Panc1 (cell line): Measurements from ENCODE around the gene ACP7. TPM values are rescaled to one million over a fixed set of nuclear protein-coding genes. Genes with fewer than 3 reads are reported as not detected.

ENCODE experiments used
- ATAC-seq: fragments of 200-7000 bp; cut with Tn5 transposase; 2 replicates; pipeline ENCODE4 v1.9.1; 2020; ENCODE audit warnings: mild to moderate bottlenecking, moderate library complexity
- BruUV-seq: library from RNA; stranded (reverse); fragments of 400-500 nt; replicated peaks from 2 replicates; lab custom pipeline; 2021; lab: Mats Ljungman, UMichigan
- CTCF ChIA-PET: fragments of 300-600 bp; sonication (Branson Sonifier 250); formaldehyde crosslinking; loops from one replicate; lab custom pipeline; 2022; ENCODE audit warnings: antibody characterized with exemption; lab: Charles Lee
- POLR2A ChIA-PET: fragments of 300-600 bp; sonication (Branson Sonifier 250); formaldehyde crosslinking; loops from one replicate; lab custom pipeline; 2022; ENCODE audit warnings: antibody characterized with exemption; lab: Charles Lee
- DNase-seq: peaks from one replicate; pipeline ENCODE4 v3.0.0-alpha.2; 2010; ENCODE audit warnings: low read depth, low spot score
- H3K27ac ChIP-seq: 2 replicates; pipeline ENCODE4 v1.5.1; 2011; ENCODE audit warnings: mild to moderate bottlenecking, low read length, inconsistent platforms
- H3K27me3 ChIP-seq: fragments of 200-500 bp; sonication (Bioruptor generic); 2 replicates; pipeline ENCODE4 v1.6.0; 2014; ENCODE audit warnings: low read length, inconsistent platforms; ENCODE audit not compliant: control insufficient read depth, insufficient read depth
- H3K36me3 ChIP-seq: fragments of 200-500 bp; sonication (Bioruptor generic); 2 replicates; pipeline ENCODE4 v1.5.1; 2014; ENCODE audit warnings: inconsistent platforms, mild to moderate bottlenecking, low read length, moderate library complexity; ENCODE audit not compliant: control insufficient read depth, insufficient read depth
- H3K4me1 ChIP-seq: 2 replicates; pipeline ENCODE4 v1.5.1; 2011; ENCODE audit warnings: inconsistent platforms, mild to moderate bottlenecking, low read length, moderate library complexity; ENCODE audit not compliant: control insufficient read depth, insufficient read depth
- H3K4me3 ChIP-seq, 2 experiments: 2 replicates each; pipeline ENCODE4 v1.5.1; 2011 to 2012; ENCODE audit warnings: low read depth in 2 of 2, low read length in 2 of 2, mild to moderate bottlenecking in 2 of 2, inconsistent platforms in 1 of 2, moderate library complexity in 1 of 2
- H3K9me3 ChIP-seq: fragments of 200-500 bp; sonication (Bioruptor generic); 2 replicates; pipeline ENCODE4 v1.5.1; 2014; ENCODE audit warnings: low read depth, mild to moderate bottlenecking, inconsistent platforms, low read length, moderate library complexity; ENCODE audit not compliant: control insufficient read depth, insufficient read depth
- CTCF ChIP-seq: fragments of 450-650 bp; IDR thresholded peaks from 2 replicates; pipeline ENCODE4 v1.5.1; 2017; ENCODE audit warnings: mild to moderate bottlenecking
- POLR2AphosphoS5 ChIP-seq: IDR thresholded peaks from 2 replicates; pipeline ENCODE4 v1.6.1; 2012; ENCODE audit warnings: mild to moderate bottlenecking, low read depth, low read length, moderate library complexity
- REST ChIP-seq, 2 experiments: IDR thresholded peaks; 2 replicates each; pipeline ENCODE4 v1.6.1; 2011 to 2012; ENCODE audit warnings: low read depth in 2 of 2, control low read depth in 1 of 2, low read length in 1 of 2, mild to moderate bottlenecking in 1 of 2, moderate library complexity in 1 of 2; ENCODE audit not compliant: insufficient read depth in 1 of 2
- SIN3A ChIP-seq: IDR thresholded peaks from 2 replicates; pipeline ENCODE4 v1.6.1; 2012; ENCODE audit warnings: low read depth, mild to moderate bottlenecking, low read length, moderate library complexity, borderline replicate concordance; ENCODE audit not compliant: insufficient read depth
- TCF7L2 ChIP-seq: IDR thresholded peaks from 2 replicates; pipeline ENCODE4 v1.6.1; 2011; ENCODE audit warnings: mild to moderate bottlenecking, low read depth, low read length, inconsistent platforms
- in situ Hi-C: cut with HindIII; loops from 2 replicates; pipeline ENCODE4 v1.10.0; 2016; ENCODE audit warnings: low sequenced_read_pairs, low pct_unique_long_range_greater_than_20kb
- intact Hi-C: fragments of 100-400 bp; cut with micrococcal nuclease; formaldehyde crosslinking; loops from one replicate; pipeline ENCODE4 v1.10.0; 2022; ENCODE audit not compliant: unreplicated experiment
- total RNA-seq: library from RNA; stranded (reverse); gene quantifications from one replicate; pipeline ENCODE4 v1.2.1, GENCODE V29; 2021; ENCODE audit not compliant: unreplicated experiment

ACP7 gene
- total RNA-seq, 1 experiment from 2014 or later, result 10.3 TPM

- intact Hi-C loops (no loop called here), in situ Hi-C loops (no loop called here)
- Histone ChIP-seq H3K4me1 (peaks cover 33% of the 10 kb centered on the region), H3K27me3 (no peaks in the 10 kb centered on the region), H3K9me3 (no peaks in the 10 kb centered on the region), H3K36me3 (no peaks in the 10 kb centered on the region), H3K27ac (peak overlapping the region; percentile 89), H3K4me3 (no peak overlapping the region)
- ATAC-seq (no peak), DNase-seq (no peak)
- BruUV-seq, result no TSS peak
- POLR2A ChIA-PET, result interaction anchor here (0.7 kb wide), 1 partner anchor 312 kb away, joined by 4 read pairs; the partner anchor contains the start of gene RPS16
- CTCF ChIA-PET, result interaction anchor here (0.7 to 1.2 kb wide), 3 partner anchors 25 to 285 kb away, joined by 4 to 10 read pairs (median 4); no protein-coding TSS in a partner anchor
- TF ChIP-seq CTCF (no peak), POLR2AphosphoS5 (no peak), SIN3A (no peak), TCF7L2 (no peak), REST (IDR thresholded peaks at IDR 0.05; ENCODE audit: insufficient read depth in 1 of 2, low read depth in 2 of 2, low read length in 1 of 2) (no peak)
Measured at GRCh38 chr19:39124136-39124764, 40.1 kb downstream of the ACP7 start.

- Histone ChIP-seq H3K36me3 (no peaks in the 10 kb centered on the region), H3K4me1 (peaks cover 40% of the 10 kb centered on the region), H3K27ac (peak overlapping the region; percentile 89), H3K4me3 (peak overlapping the region; percentile 63 to 90), H3K27me3 (no peaks in the 10 kb centered on the region), H3K9me3 (no peaks in the 10 kb centered on the region)
- CTCF ChIA-PET, result interaction anchor here (0.6 kb wide), 1 partner anchor 10 kb away, joined by 3 read pairs; no protein-coding TSS in a partner anchor
- in situ Hi-C loops, result no loop called here
- TF ChIP-seq SIN3A (no peak), TCF7L2 (no peak), REST (IDR thresholded peaks at IDR 0.05; ENCODE audit: insufficient read depth in 1 of 2, low read depth in 2 of 2, low read length in 1 of 2) (no peak)
- POLR2A ChIA-PET, result no interaction called here
- ATAC-seq, result no peak
- DNase-seq, result no peak
- no TSS peak for BruUV-seq
- intact Hi-C loops, result no loop called here
Measured at GRCh38 chr19:39125199-39125553, 41.0 kb downstream of the ACP7 start.
